ENCODE results near the gene CDT1.
A peak's percentile ranks its signal among the peaks of the same experiment; 100 is the strongest.
"Not testable (repeated sequence)": the region's sequence is repeated elsewhere in the genome, so short reads cannot be mapped to it uniquely, and the experiment has no call there.

Gene CDT1

DNA sequence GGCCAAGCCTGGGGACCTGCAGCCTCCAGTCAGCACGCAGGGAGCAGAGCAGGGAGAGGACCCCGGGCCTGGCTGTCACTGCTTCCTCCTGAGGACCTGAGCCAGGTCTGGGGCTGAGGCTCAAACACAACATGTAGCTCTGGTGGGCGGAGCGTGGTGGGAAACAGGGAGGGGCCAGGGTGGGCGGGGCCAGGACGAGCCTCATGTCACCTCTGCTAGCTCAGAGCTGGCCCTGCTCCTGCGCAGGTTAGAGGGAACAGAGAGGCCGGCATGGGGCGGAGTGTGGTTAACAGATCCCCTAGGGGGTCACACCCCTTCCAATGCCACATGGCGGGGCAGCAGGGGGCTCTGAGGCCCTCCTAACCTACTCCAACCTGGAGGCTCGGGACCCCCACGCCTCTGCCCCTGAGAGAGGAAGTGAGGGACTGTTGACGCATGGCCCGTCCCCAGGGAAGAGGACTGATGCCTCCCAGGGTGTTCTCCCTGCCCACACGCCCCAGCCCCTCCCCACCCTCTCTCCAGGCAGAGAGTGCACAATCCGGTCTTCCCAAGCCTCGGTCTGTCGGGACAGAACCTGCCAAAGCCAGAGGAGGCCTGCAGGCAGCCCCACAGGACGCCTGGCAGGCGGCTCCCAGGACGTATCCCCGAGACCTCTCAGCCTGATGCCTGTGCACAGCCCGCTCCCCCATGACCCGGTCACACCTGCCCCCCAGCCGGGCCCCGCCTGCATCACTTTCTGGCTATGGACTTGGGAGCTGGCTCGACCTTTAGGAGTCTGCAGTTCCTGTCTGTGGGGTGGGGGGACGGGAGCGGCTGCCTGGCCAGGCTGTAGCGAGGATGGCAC, 33.8 kb upstream of the CDT1 start:
- DNase-seq = peak; percentile 47

DNA sequence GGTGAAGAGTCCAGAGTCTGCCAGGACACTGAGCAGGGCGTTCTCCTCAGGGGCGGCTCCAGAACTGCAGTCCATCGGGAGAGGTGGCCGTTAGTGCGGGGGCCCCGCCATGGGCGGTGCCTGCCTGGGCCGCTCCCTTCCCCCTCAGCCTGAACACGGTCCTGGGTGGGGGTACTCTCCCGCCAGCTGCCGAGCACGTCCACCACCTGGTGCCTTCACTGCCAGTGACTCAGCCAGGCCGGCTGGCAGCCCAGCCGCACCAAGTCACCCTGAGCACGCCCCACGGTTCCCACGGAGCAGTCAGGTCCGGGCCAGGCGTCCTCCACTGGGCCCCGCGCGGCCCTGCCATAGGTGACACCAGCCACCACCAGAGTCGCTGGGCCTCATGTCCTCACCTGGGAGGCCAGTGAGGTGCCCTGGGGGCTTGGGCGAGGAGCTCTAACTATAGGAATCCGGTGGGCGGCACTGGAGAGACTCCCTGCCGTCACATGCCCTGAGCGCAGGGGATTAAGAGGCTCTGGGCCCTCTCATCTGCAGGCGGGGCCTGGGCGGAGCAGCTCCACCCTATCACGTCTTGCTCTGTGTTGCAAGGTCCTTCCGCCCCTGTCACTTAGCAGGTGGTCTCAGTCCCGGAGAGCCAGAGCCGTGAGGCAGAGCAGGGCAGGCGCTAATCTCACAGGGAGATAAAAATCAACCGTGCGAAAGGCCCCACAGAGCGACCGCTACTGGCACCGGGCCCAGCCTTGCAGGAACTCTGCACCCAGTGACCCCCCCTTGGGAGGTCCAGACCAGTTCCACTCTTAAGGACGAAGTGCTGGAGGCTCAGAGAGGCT, 32.9 kb upstream of the CDT1 start:
- DNase-seq = no peak

GRCh38 chr16:88771294-88771772, 32.3 kb upstream of the CDT1 start:
- DNase-seq = no peak

GRCh38 chr16:88771781-88772180, 31.8 kb upstream of the CDT1 start:
- not testable (repeated sequence) for DNase-seq

DNA sequence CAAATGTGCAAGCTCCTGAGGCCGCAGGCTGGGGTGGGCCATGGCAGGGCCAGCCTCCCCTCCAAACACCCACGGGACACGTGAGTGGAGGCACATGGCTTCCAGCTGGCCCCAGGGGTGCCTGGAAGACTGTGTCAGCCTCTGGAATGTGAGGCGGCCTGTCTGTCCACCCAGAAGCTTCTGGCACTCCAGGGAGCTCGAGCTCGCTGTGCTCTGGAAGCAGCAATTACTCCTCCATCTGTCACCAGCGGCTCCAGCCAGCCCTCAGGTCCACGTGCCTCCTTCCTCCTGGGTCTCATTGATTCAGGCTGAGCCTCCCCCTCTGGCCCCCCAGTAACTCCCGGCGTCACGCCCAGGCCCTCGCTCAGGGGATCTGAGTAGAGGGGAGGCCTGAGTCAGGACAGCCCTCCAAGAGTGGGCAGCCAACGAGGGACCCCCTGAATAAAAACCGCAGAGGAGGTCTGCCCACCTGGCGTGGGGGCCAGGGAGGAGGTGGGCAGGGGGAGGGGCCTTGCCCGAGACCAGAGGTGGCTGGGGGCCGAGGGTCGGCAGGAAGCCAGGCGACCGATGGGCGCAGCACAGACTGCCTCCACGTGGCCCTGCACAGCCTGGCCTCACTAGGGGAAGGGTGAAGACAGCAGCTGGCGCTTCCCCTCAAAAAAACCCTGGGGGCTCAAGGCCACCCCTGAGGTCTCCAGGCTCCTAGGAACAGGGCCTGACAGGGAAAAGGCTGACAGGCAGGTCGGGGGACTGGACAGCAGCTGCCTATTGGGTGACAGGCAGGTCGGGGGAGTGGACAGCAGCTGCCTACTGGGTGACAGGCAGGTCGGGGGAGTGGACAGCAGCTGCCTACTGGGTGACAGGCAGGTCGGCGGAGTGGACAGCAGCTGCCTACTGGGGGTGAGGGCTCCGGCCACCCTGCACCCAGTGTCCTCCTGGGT, 30.4 kb upstream of the CDT1 start:
- DNase-seq = no peak

DNA sequence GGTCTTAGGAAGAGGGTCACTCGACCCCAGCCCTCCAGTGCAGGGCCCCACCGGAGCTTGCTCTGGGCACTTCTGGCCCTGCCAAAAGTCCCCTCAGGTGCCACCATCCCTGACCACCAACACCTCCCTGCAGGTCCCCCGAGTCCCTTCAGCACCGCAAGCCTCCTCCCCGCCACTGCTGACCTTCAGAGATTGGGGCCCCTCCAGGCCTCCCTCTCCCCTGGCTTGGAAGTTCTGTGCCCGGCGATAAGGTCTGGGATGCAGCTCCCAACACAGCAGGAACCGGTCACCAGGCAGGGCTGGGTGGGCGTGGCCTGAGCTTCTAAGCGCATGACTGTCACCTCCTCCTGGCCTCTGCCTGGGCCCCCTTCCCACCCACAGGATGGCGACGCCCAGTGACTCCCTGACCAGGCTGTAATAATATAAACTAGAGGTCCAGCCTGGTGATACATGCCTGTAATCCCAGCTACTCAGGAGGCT, 29.7 kb upstream of the CDT1 start:
- no peak for DNase-seq

DNA sequence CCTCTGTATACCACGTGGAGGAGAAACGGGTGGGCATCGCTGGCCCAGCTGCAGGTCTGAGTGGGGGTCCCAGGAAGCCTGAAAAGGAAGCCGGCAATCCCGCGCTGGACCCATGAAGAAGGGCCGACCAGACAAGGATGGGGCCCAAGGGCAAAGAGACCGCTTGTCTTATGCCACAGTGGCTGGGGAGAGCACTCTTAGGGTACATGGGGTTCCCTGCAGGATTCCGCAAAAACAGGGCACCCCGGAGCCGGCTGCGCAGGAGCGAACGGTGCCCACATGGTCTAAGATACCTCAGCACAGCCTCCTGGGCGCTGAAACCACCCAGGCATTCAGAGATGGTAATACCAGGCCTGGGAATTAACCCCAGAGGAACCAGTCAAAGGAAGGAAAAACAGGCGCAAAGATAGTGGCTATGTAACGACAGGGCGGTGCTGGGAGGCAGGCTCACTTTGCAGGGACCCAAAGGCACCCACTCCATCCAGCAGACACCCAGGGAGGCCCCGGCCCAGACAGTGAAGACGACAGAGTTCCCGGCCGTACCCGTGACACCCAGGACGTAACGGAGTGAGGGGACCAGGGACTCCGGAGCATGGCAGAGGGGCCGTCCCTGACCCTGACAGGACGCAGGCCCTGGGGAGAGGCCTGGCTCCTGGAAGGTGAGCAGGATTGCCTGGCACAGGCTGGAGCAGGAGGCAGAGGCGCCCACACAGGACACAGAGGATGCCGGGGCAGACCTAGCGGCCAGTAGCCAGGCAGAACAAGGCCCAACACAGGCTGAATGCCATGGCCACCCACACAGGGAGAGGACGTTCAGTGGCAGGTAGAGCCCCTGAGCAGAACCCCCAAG, 28.8 kb upstream of the CDT1 start:
- no peak for DNase-seq

GRCh38 chr16:88775825-88776224, 27.8 kb upstream of the CDT1 start:
- DNase-seq = no peak

GRCh38 chr16:88777471-88778270, 25.9 kb upstream of the CDT1 start:
- no peak for DNase-seq

GRCh38 chr16:88778271-88778525, 25.4 kb upstream of the CDT1 start:
- DNase-seq = no peak

GRCh38 chr16:88778541-88779065, 25.0 kb upstream of the CDT1 start:
- DNase-seq = no peak

- no peak for DNase-seq
Observed at GRCh38 chr16:88779406-88780141, 24.0 kb upstream of the CDT1 start.

GRCh38 chr16:88780142-88781062, 23.2 kb upstream of the CDT1 start:
- no peak for DNase-seq

- no peak for DNase-seq
Observed at GRCh38 chr16:88781140-88782077, 22.2 kb upstream of the CDT1 start.

DNA sequence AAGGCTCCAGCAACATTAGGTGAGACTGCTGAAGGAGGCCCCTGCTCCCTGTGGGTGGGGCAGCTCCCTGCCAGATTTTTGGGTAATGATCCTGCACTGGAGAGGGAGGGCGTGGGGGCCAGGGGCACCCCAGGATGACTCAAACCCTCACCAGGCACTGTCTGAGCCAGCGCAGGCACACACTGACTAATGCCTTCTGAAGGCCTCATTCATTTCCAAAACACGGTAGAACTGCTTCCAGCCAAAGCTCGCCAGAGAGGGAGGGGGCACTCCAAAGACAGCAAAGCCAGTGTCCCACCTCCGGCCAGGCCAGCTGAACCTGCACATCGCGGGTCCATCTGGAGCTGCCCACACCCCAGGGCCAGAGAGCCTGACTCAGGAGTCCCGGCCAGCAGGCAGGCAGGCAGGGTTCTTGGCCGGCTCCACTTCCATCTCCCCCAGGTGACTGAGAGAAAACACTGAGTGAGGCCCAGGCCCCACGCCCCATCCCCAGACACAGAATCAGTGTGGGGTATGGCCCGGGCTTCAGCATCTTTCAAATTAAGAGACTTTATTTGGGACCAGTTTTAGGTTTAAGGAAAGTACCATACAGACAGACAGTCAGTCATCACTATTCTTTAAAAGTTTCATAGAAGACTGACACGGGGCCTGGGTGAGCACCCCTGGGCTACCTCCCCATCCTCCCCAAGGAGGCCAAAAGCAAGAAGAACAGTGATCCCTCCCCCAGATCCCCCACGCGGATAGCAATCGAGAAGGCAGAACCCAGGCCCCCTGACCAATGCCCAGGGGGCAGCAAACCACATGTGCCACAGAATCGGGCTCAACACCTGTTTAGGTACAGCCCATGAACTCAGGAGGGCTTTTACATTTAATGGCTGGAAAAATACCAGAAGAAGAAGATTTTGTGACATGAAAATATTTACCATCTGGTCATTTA, 20.9 kb upstream of the CDT1 start:
- no peak for DNase-seq

GRCh38 chr16:88783391-88784073, 20.1 kb upstream of the CDT1 start:
- no peak for DNase-seq

Measured in NCI-H2029 (cell line).